Measurements from ENCODE around the gene FTSJ3.
A peak's percentile ranks its signal among the peaks of the same experiment; 100 is the strongest.

The FTSJ3 gene

GRCh38 chr17:63785556-63785955 is 41.9 kb downstream of the FTSJ3 start:
- DNase-seq = no peak

- DNase-seq = no peak
These were observed 43.9 kb downstream of the FTSJ3 start for GRCh38 chr17:63783522-63783921.

GRCh38 chr17:63780928-63781327 is 46.5 kb downstream of the FTSJ3 start:
- DNase-seq = no peak

- DNase-seq = no peak
These were observed 47.0 kb downstream of the FTSJ3 start for GRCh38 chr17:63780507-63780906.

GRCh38 chr17:63775420-63775819 is 52.0 kb downstream of the FTSJ3 start:
- DNase-seq = no peak

GRCh38 chr17:63774969-63775265 is 52.5 kb downstream of the FTSJ3 start:
- no peak for DNase-seq

GRCh38 chr17:63774141-63774968 is 53.1 kb downstream of the FTSJ3 start, which contains the start of gene DDX42:
DDX42 (plus strand) TSS chr17:63774170; CDS start chr17:63787050, 12,880 bp downstream.
- no peak for DNase-seq

- DNase-seq = peak; percentile 99
These were observed 54.0 kb downstream of the FTSJ3 start, which contains the start of gene CCDC47 for GRCh38 chr17:63773272-63774140. CCDC47 (minus strand) TSS chr17:63773597; CDS start chr17:63766175, 7,422 bp downstream.

- no peak for DNase-seq
These were observed 54.6 kb downstream of the FTSJ3 start for GRCh38 chr17:63772801-63773271.
